Neural cell (in vitro differentiated cells): ENCODE measurements around the gene CTCF.

Experiments used
- CTCF ChIP-seq: fragments of 450-650 bp; IDR thresholded peaks from 2 replicates; pipeline ENCODE4 v1.5.1; 2014; ENCODE audit warnings: antibody characterized with exemption, mild to moderate bottlenecking, moderate library complexity; ENCODE audit not compliant: poor library complexity, severe bottlenecking
- EP300 ChIP-seq: fragments of 450-650 bp; conservative IDR thresholded peaks from 2 replicates; pipeline ENCODE4 v1.6.1; 2014; ENCODE audit warnings: antibody characterized with exemption, mild to moderate bottlenecking, moderate library complexity; ENCODE audit not compliant: poor library complexity, severe bottlenecking
- EZH2 ChIP-seq: fragments of 200-600, 300-800 bp; shearing (Covaris generic), sonication (generic); IDR thresholded peaks from 2 replicates; pipeline ENCODE4 v1.6.1; 2014; ENCODE audit warnings: antibody characterized with exemption, low read length, borderline replicate concordance, mild to moderate bottlenecking; ENCODE audit not compliant: insufficient read depth, poor library complexity, severe bottlenecking
- MXI1 ChIP-seq: fragments of 450-650 bp; conservative IDR thresholded peaks from 2 replicates; pipeline ENCODE4 v1.6.1; 2014; ENCODE audit warnings: antibody characterized with exemption, mild to moderate bottlenecking; ENCODE audit not compliant: poor library complexity, severe bottlenecking
- POLR2AphosphoS5 ChIP-seq: IDR thresholded peaks from 2 replicates; pipeline ENCODE4 v1.6.1; 2012
- REST ChIP-seq: IDR thresholded peaks from 2 replicates; pipeline ENCODE4 v1.6.1; 2012; ENCODE audit warnings: borderline replicate concordance
- SMC3 ChIP-seq: fragments of 450-650 bp; conservative IDR thresholded peaks from 2 replicates; pipeline ENCODE4 v1.6.1; 2014; ENCODE audit warnings: antibody characterized with exemption, mild to moderate bottlenecking, moderate library complexity; ENCODE audit not compliant: poor library complexity
- TAF1 ChIP-seq: IDR thresholded peaks from 2 replicates; pipeline ENCODE4 v1.6.1; 2012; ENCODE audit warnings: low read depth

- TF ChIP-seq POLR2AphosphoS5 (no peak), CTCF (no peak), EZH2 (no peak), EP300 (no peak), REST (no peak), SMC3 (no peak), TAF1 (no peak), MXI1 (no peak)
Measured at GRCh38 chr16:67540756-67541155, 21.6 kb upstream of the CTCF start.
